CD4-positive, alpha-beta T cell (primary cell): ENCODE results near the gene RFNG. TPM values are rescaled to one million over a fixed set of nuclear protein-coding genes. Genes with fewer than 3 reads are reported as not detected.

ENCODE experiments used
- ATAC-seq: fragments of 200-7000 bp; cut with Tn5 transposase; one replicate; pipeline ENCODE4 v1.10.0; 2022; ENCODE audit warnings: mild to moderate bottlenecking; ENCODE audit not compliant: poor library complexity
- CTCF ChIA-PET: fragments of 350-600 bp; sonication (Branson Sonifier 250); formaldehyde crosslinking; loops from one replicate; lab custom pipeline; 2021; ENCODE audit warnings: antibody characterized with exemption, inconsistent platforms; lab: Charles Lee
- POLR2A ChIA-PET: fragments of 350-600 bp; sonication (Branson Sonifier 250); formaldehyde crosslinking; loops from one replicate; lab custom pipeline; 2021; ENCODE audit warnings: antibody characterized with exemption, inconsistent platforms; lab: Charles Lee
- DNase-seq, 14 experiments: peaks; one replicate each; pipeline ENCODE4 v3.0.0-alpha.2; 2013 to 2020; ENCODE audit warnings: mixed read lengths in 2 of 14
- H3K27ac ChIP-seq, 2 donors: one replicate each; pipeline versions ENCODE4 v1.5.1 to v1.7.0; 2013; ENCODE audit warnings: low read length in 2 of 2, low read depth in 1 of 2, mild to moderate bottlenecking in 1 of 2
- H3K27me3 ChIP-seq, 2 experiments: 1 replicate in 1 of 2; 2 replicates in 1 of 2; pipeline versions ENCODE4 v1.6.1 to v1.7.0; 2013; ENCODE audit warnings: low read length in 2 of 2, control low read depth in 1 of 2, mild to moderate bottlenecking in 1 of 2, moderate library complexity in 1 of 2; ENCODE audit not compliant: insufficient read depth in 2 of 2, control insufficient read depth in 1 of 2
- H3K36me3 ChIP-seq: one replicate; pipeline ENCODE4 v1.6.1; 2013; ENCODE audit warnings: low read length, control low read depth; ENCODE audit not compliant: insufficient read depth
- H3K4me1 ChIP-seq: one replicate; pipeline ENCODE4 v1.6.1; 2013; ENCODE audit warnings: low read length, control low read depth; ENCODE audit not compliant: insufficient read depth
- H3K4me3 ChIP-seq: one replicate; pipeline ENCODE4 v1.5.1; 2013; ENCODE audit warnings: mild to moderate bottlenecking, low read length, moderate library complexity
- H3K9me3 ChIP-seq, 2 experiments: 1 replicate in 1 of 2; 2 replicates in 1 of 2; pipeline versions ENCODE4 v1.6.1 to v1.7.0; 2013; ENCODE audit warnings: low read length in 2 of 2, mild to moderate bottlenecking in 2 of 2, control low read depth in 1 of 2, moderate library complexity in 1 of 2; ENCODE audit not compliant: control insufficient read depth in 1 of 2, insufficient read depth in 1 of 2
- H3K27ac Mint-ChIP-seq: one replicate; pipeline ENCODE4 v1.8.0; 2020; ENCODE audit warnings: mixed read lengths
- H3K27me3 Mint-ChIP-seq: one replicate; pipeline ENCODE4 v1.8.0; 2021; ENCODE audit warnings: mixed read lengths
- H3K36me3 Mint-ChIP-seq: one replicate; pipeline ENCODE4 v1.8.0; 2021; ENCODE audit warnings: low read depth, mixed read lengths
- H3K4me1 Mint-ChIP-seq: one replicate; pipeline ENCODE4 v1.8.0; 2021; ENCODE audit warnings: low read depth, mixed read lengths
- H3K4me3 Mint-ChIP-seq: one replicate; pipeline ENCODE4 v1.8.0; 2020; ENCODE audit warnings: mild to moderate bottlenecking, mixed read lengths
- H3K9me3 Mint-ChIP-seq: one replicate; pipeline ENCODE4 v1.8.0; 2020; ENCODE audit warnings: mixed read lengths
- intact Hi-C, 2 experiments: fragments of 100-400 bp; cut with DNase I in 1 of 2; cut with micrococcal nuclease in 1 of 2; formaldehyde crosslinking; loops; one replicate each; pipeline versions ENCODE4 v1.15.1 to v1.9.0; 2023 to 2025; cut with DNase I, micrococcal nuclease
- total RNA-seq, 174 experiments: library from RNA in 2 of 174; stranded (reverse) in 2 of 174; gene quantifications; one replicate each; pipeline ENCODE4 v1.2.3 and lab custom pipeline; 2021 to 2026
- TF ChIP-seq, protein P1 (sequence below): fragments of 200-600 bp; IDR thresholded peaks from one replicate; pipeline ENCODE4 v1.8.0; 2022; ENCODE audit warnings: antibody characterized with exemption, mild to moderate bottlenecking

Gene RFNG
- total RNA-seq, 2 experiments from 2014 or later: 28.1 to 31.2 TPM

DNA sequence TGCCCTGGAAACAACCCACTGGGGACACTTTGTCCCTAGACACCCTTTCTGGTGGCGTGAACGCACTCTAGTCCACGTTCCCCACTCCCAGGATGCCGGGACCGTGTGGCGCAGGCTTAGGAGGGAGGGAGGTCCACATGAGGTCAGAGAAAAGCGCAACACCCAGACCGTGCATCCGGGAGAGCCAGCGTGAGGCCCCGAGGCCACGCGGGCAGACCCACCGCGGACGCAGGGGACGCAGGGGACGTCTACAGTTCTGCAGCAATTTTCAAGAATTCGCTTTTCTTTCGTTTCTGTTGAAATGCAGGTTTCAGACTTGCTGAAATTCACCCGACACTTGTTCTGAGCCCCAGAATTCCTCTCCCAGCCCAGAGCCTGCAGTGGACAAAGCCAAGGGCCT is 4.7 kb downstream of the RFNG start:
- Histone ChIP-seq H3K9me3 (no peaks in the 10 kb centered on the region), H3K27me3 (no peaks in the 10 kb centered on the region), H3K36me3 (peaks cover 5% of the 10 kb centered on the region), H3K4me3 (no peak overlapping the region), H3K27ac (no peak overlapping the region), H3K4me1 (peaks cover 17% of the 10 kb centered on the region)
- Mint-ChIP-seq H3K27me3 (no peaks in the 10 kb centered on the region), H3K36me3 (peaks cover 9% of the 10 kb centered on the region), H3K4me1 (peaks cover 14% of the 10 kb centered on the region), H3K9me3 (no peaks in the 10 kb centered on the region), H3K4me3 (peak overlapping the region; percentile 71), H3K27ac (no peak overlapping the region)
- ATAC-seq: no peak
- ChIA-PET POLR2A (no interaction called here), CTCF (no interaction called here)
- no peak for DNase-seq
- intact Hi-C loops: no loop called here
- TF ChIP-seq, protein P1, sequence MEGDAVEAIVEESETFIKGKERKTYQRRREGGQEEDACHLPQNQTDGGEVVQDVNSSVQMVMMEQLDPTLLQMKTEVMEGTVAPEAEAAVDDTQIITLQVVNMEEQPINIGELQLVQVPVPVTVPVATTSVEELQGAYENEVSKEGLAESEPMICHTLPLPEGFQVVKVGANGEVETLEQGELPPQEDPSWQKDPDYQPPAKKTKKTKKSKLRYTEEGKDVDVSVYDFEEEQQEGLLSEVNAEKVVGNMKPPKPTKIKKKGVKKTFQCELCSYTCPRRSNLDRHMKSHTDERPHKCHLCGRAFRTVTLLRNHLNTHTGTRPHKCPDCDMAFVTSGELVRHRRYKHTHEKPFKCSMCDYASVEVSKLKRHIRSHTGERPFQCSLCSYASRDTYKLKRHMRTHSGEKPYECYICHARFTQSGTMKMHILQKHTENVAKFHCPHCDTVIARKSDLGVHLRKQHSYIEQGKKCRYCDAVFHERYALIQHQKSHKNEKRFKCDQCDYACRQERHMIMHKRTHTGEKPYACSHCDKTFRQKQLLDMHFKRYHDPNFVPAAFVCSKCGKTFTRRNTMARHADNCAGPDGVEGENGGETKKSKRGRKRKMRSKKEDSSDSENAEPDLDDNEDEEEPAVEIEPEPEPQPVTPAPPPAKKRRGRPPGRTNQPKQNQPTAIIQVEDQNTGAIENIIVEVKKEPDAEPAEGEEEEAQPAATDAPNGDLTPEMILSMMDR: no peak

DNA sequence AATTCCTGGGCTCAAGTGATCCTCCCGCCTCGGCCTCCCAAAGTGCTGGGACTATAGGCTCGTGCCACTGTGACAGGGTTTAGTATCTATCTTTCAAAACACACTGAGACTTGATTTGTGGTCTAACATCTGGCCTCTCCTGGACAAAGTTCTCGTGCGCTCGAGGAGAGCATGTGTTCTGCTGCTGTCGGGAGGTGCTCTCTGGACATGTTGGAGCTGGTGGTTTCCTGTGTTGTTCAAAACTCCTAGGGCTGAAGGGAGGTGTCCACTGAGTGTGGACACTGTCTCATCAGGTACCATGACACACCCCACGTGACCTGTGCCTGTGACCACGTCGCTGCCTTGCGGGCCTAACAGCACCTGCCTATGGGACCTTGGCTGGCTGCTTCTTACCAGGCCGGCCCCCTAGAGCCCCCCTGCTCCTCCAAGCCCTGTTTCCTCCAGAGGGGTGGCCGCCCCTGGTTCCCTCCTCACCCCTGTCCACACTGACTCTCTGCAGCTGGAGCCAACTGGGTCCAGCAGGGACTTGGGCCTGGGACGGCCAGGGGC is 5.6 kb downstream of the RFNG start:
- TF ChIP-seq, protein P1: no peak
- intact Hi-C loops: no loop called here
- H3K4me1 Mint-ChIP-seq: peaks cover 14% of the 10 kb centered on the region
- peaks cover 9% of the 10 kb centered on the region for H3K36me3 Mint-ChIP-seq
- ATAC-seq (no peak), DNase-seq (no peak)
- CTCF ChIA-PET: no interaction called here
- H3K36me3 ChIP-seq: peaks cover 5% of the 10 kb centered on the region
- peaks cover 15% of the 10 kb centered on the region for H3K4me1 ChIP-seq
- no peak overlapping the region for H3K27ac Mint-ChIP-seq
- no peak overlapping the region for H3K27ac ChIP-seq
- H3K27me3 Mint-ChIP-seq: no peaks in the 10 kb centered on the region
- no peaks in the 10 kb centered on the region for H3K9me3 Mint-ChIP-seq
- H3K4me3 ChIP-seq: no peak overlapping the region
- no peak overlapping the region for H3K4me3 Mint-ChIP-seq
- no peaks in the 10 kb centered on the region for H3K27me3 ChIP-seq
- no peaks in the 10 kb centered on the region for H3K9me3 ChIP-seq
- POLR2A ChIA-PET: no interaction called here

DNA sequence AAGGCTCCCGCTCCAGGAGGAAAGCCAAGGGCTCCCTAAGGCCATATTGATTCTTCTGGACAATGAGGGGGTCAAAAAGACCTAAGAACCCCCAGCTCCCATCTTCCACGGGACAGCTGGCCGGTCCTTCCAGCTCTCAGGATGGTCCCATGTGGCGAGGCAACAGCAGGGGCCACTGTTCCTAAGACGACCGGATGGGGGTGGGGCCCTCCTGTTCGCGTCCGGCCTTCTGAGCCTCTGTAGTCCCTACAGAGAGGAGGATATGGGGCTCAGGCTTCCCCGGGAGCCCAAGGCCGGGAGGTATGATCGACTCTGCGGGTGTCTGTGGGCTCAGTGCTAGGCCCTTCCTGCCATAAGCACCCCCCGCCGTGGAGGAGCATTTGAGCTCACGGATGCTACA is 8.1 kb downstream of the RFNG start:
- TF ChIP-seq, protein P1: no peak
- H3K36me3 ChIP-seq: peaks cover 5% of the 10 kb centered on the region
- no peak overlapping the region for H3K27ac Mint-ChIP-seq
- no peaks in the 10 kb centered on the region for H3K9me3 Mint-ChIP-seq
- POLR2A ChIA-PET: no interaction called here
- no peaks in the 10 kb centered on the region for H3K9me3 ChIP-seq
- ATAC-seq (no peak), DNase-seq (no peak)
- CTCF ChIA-PET: no interaction called here
- peaks cover 6% of the 10 kb centered on the region for H3K4me1 Mint-ChIP-seq
- no peak overlapping the region for H3K4me3 ChIP-seq
- no peak overlapping the region for H3K4me3 Mint-ChIP-seq
- peaks cover 9% of the 10 kb centered on the region for H3K36me3 Mint-ChIP-seq
- no peaks in the 10 kb centered on the region for H3K4me1 ChIP-seq
- intact Hi-C loops: no loop called here
- no peak overlapping the region for H3K27ac ChIP-seq
- no peaks in the 10 kb centered on the region for H3K27me3 Mint-ChIP-seq
- H3K27me3 ChIP-seq: no peaks in the 10 kb centered on the region
